Measurements from ENCODE around the gene NDST1. TPM values are rescaled to one million over a fixed set of nuclear protein-coding genes. Genes with fewer than 3 reads are reported as not detected.

Gene NDST1
- total RNA-seq, 1 donor from 2014 or later = 110 TPM

- DNase-seq (ENCODE audit: low spot score) = no peak
Observed at GRCh38 chr5:150561571-150562275, 53.8 kb downstream of the NDST1 start.

GRCh38 chr5:150562832-150563231 lies 54.9 kb downstream of the NDST1 start:
- no peak for DNase-seq (ENCODE audit: low spot score)

- DNase-seq (ENCODE audit: low spot score) = no peak
Observed at GRCh38 chr5:150565868-150566267, 57.9 kb downstream of the NDST1 start.

GRCh38 chr5:150567031-150567717 lies 59.2 kb downstream of the NDST1 start:
- DNase-seq (ENCODE audit: low spot score) = no peak

GRCh38 chr5:150568663-150569062 lies 60.7 kb downstream of the NDST1 start:
- DNase-seq (ENCODE audit: low spot score) = no peak

GRCh38 chr5:150570333-150570732 lies 62.4 kb downstream of the NDST1 start:
- DNase-seq (ENCODE audit: low spot score) = no peak

- DNase-seq (ENCODE audit: low spot score) = no peak
Observed at GRCh38 chr5:150571836-150572235, 63.9 kb downstream of the NDST1 start.

GRCh38 chr5:150573216-150573615 lies 65.3 kb downstream of the NDST1 start:
- DNase-seq (ENCODE audit: low spot score) = no peak

- DNase-seq (ENCODE audit: low spot score) = no peak
Observed at GRCh38 chr5:150573867-150574817, 66.2 kb downstream of the NDST1 start.

- no peak for DNase-seq (ENCODE audit: low spot score)
Observed at GRCh38 chr5:150574818-150575547, 67.1 kb downstream of the NDST1 start.

- DNase-seq (ENCODE audit: low spot score) = no peak
Observed at GRCh38 chr5:150575745-150576448, 68.0 kb downstream of the NDST1 start.

GRCh38 chr5:150576449-150576949 lies 68.6 kb downstream of the NDST1 start:
- no peak for DNase-seq (ENCODE audit: low spot score)

GRCh38 chr5:150577378-150578139 lies 69.6 kb downstream of the NDST1 start:
- DNase-seq (ENCODE audit: low spot score) = no peak

- no peak for DNase-seq (ENCODE audit: low spot score)
Observed at GRCh38 chr5:150578781-150579461, 71.0 kb downstream of the NDST1 start.

GRCh38 chr5:150579462-150580400 lies 71.8 kb downstream of the NDST1 start:
- DNase-seq (ENCODE audit: low spot score) = no peak

- DNase-seq (ENCODE audit: low spot score) = no peak
Observed at GRCh38 chr5:150580917-150581316, 73.0 kb downstream of the NDST1 start.

GRCh38 chr5:150582241-150583109 lies 74.5 kb downstream of the NDST1 start:
- no peak for DNase-seq (ENCODE audit: low spot score)

Data from mesenteric fat pad (tissue), 1 donor.